Nephron progenitor cell (in vitro differentiated cells): Measurements from ENCODE around the gene AIP.
A peak's percentile ranks its signal among the peaks of the same experiment; 100 is the strongest.

Experiments
- DNase-seq: peaks from one replicate; pipeline ENCODE4 v3.0.0; 2021
- H3K27ac Mint-ChIP-seq: 2 replicates; pipeline ENCODE4 v1.8.0; 2021; ENCODE audit warnings: mild to moderate bottlenecking, moderate library complexity, mixed read lengths
- H3K27me3 Mint-ChIP-seq: 2 replicates; pipeline ENCODE4 v1.8.0; 2021; ENCODE audit warnings: mild to moderate bottlenecking, low read depth, mixed read lengths; ENCODE audit not compliant: poor library complexity
- H3K36me3 Mint-ChIP-seq: 2 replicates; pipeline ENCODE4 v1.8.0; 2021; ENCODE audit warnings: low read depth, mixed read lengths
- H3K4me1 Mint-ChIP-seq: 2 replicates; pipeline ENCODE4 v1.8.0; 2021; ENCODE audit warnings: mixed read lengths
- H3K4me3 Mint-ChIP-seq: 2 replicates; pipeline ENCODE4 v1.8.0; 2021; ENCODE audit warnings: mild to moderate bottlenecking, moderate library complexity, mixed read lengths
- H3K9me3 Mint-ChIP-seq: 2 replicates; pipeline ENCODE4 v1.8.0; 2021; ENCODE audit warnings: mild to moderate bottlenecking, moderate library complexity, mixed read lengths
- CTCF ChIP-seq: fragments of 200-600 bp; sonication (generic); IDR thresholded peaks from 2 replicates; pipeline ENCODE4 v1.5.0; 2021; ENCODE audit warnings: antibody characterized with exemption

AIP gene

GRCh38 chr11:67436459-67437081 is 46.3 kb upstream of the AIP start:
- H3K4me1 Mint-ChIP-seq, result peaks cover 11% of the 10 kb centered on the region
- no peak for DNase-seq
- H3K27ac Mint-ChIP-seq, result peak overlapping the region; percentile 43
- H3K36me3 Mint-ChIP-seq, result peaks cover 13% of the 10 kb centered on the region
- no peaks in the 10 kb centered on the region for H3K27me3 Mint-ChIP-seq
- no peaks in the 10 kb centered on the region for H3K9me3 Mint-ChIP-seq
- no peak overlapping the region for H3K4me3 Mint-ChIP-seq
- TF ChIP-seq CTCF, result no peak

GRCh38 chr11:67437082-67437808 is 45.6 kb upstream of the AIP start, which contains the start of gene PTPRCAP:
TSS of gene PTPRCAP (minus strand) at chr11:67437682. CDS start at chr11:67437619, 63 bp downstream.
- Mint-ChIP-seq H3K4me1 (peaks cover 10% of the 10 kb centered on the region), H3K36me3 (peaks cover 6% of the 10 kb centered on the region), H3K4me3 (no peak within 1 kb of the TSS), H3K27me3 (no peaks in the 10 kb centered on the region), H3K9me3 (no peaks in the 10 kb centered on the region), H3K27ac (peak within 1 kb of the TSS; percentile 43)
- no peak for DNase-seq
- no peak for TF ChIP-seq CTCF

- no peak for TF ChIP-seq CTCF
- Mint-ChIP-seq H3K36me3 (peaks cover 5% of the 10 kb centered on the region), H3K27me3 (no peaks in the 10 kb centered on the region), H3K27ac (no peak overlapping the region), H3K4me3 (no peak overlapping the region), H3K4me1 (peaks cover 15% of the 10 kb centered on the region), H3K9me3 (no peaks in the 10 kb centered on the region)
- no peak for DNase-seq
Observed at GRCh38 chr11:67437809-67438157, 45.0 kb upstream of the AIP start.

GRCh38 chr11:67438158-67438902 is 44.5 kb upstream of the AIP start:
- Mint-ChIP-seq H3K27me3 (no peaks in the 10 kb centered on the region), H3K27ac (no peak overlapping the region)
- no peak for TF ChIP-seq CTCF

GRCh38 chr11:67439321-67440228 is 43.3 kb upstream of the AIP start:
- H3K27ac Mint-ChIP-seq, result peak overlapping the region; percentile 84
- no peak for DNase-seq
- H3K4me1 Mint-ChIP-seq, result peaks cover 15% of the 10 kb centered on the region

More at GRCh38 chr11:67438158-67438902, 44.5 kb upstream of the AIP start:
- peaks cover 5% of the 10 kb centered on the region for H3K36me3 Mint-ChIP-seq
- H3K4me1 Mint-ChIP-seq, result peaks cover 15% of the 10 kb centered on the region
- no peaks in the 10 kb centered on the region for H3K9me3 Mint-ChIP-seq
- H3K4me3 Mint-ChIP-seq, result no peak overlapping the region
- DNase-seq, result no peak

More at GRCh38 chr11:67439321-67440228, 43.3 kb upstream of the AIP start:
- H3K36me3 Mint-ChIP-seq, result peaks cover 5% of the 10 kb centered on the region
- H3K9me3 Mint-ChIP-seq, result no peaks in the 10 kb centered on the region
- no peak overlapping the region for H3K4me3 Mint-ChIP-seq
- no peaks in the 10 kb centered on the region for H3K27me3 Mint-ChIP-seq
- TF ChIP-seq CTCF, result no peak
